SU-DHL-6 (cell line): ENCODE data around the gene SLC25A26.

Experiments used
- H2AFZ ChIP-seq: fragments of 200-600 bp; sonication (generic); 2 replicates; pipeline ENCODE4 v1.6.1; 2014; ENCODE audit warnings: low read depth, mild to moderate bottlenecking, moderate library complexity, mixed read lengths, antibody characterized with exemption, low read length; ENCODE audit not compliant: severe bottlenecking
- H3F3A ChIP-seq: fragments of 200-600 bp; shearing (Covaris generic); 2 replicates; pipeline ENCODE4 v1.6.0; 2016; ENCODE audit warnings: antibody characterized with exemption, mild to moderate bottlenecking; ENCODE audit not compliant: insufficient read depth
- H3K27ac ChIP-seq: fragments of 200-600 bp; sonication (generic); 2 replicates; pipeline ENCODE4 v1.5.1; 2016; ENCODE audit warnings: low read depth, mild to moderate bottlenecking, low read length, moderate library complexity, mixed read lengths
- H3K27me3 ChIP-seq: fragments of 200-600 bp; sonication (generic), shearing (Covaris generic); 2 replicates; pipeline ENCODE4 v1.6.0; 2014; ENCODE audit warnings: mild to moderate bottlenecking, low read length
- H3K36me3 ChIP-seq: fragments of 200-600 bp; sonication (generic); 2 replicates; pipeline ENCODE4 v1.6.1; 2014; ENCODE audit warnings: mild to moderate bottlenecking, low read length, mixed read lengths
- H3K4me2 ChIP-seq: fragments of 300-600, 200-600 bp; shearing (Covaris generic), sonication (generic); 2 replicates; pipeline ENCODE4 v1.6.0; 2014; ENCODE audit warnings: low read length, low read depth, mild to moderate bottlenecking; ENCODE audit not compliant: poor library complexity, severe bottlenecking
- H3K4me3 ChIP-seq: fragments of 200-600 bp; sonication (generic); 2 replicates; pipeline ENCODE4 v1.5.1; 2014; ENCODE audit warnings: antibody characterized with exemption, low read length, mild to moderate bottlenecking, mixed read lengths; ENCODE audit not compliant: insufficient read depth, poor library complexity, severe bottlenecking
- H3K79me2 ChIP-seq: fragments of 200-600 bp; sonication (generic); 2 replicates; pipeline ENCODE4 v1.6.1; 2014; ENCODE audit warnings: mild to moderate bottlenecking, low read length, moderate library complexity; ENCODE audit not compliant: insufficient read depth
- H3K9ac ChIP-seq: fragments of 200-600 bp; sonication (generic); 2 replicates; pipeline ENCODE4 v1.7.0; 2014; ENCODE audit warnings: mild to moderate bottlenecking, low read length
- H3K9me2 ChIP-seq: fragments of 200-600 bp; sonication (generic); replicated peaks from 2 replicates; pipeline ENCODE4 v1.6.1; 2014; ENCODE audit warnings: low read length; ENCODE audit not compliant: insufficient read depth
- H3K9me3 ChIP-seq: fragments of 200-600 bp; sonication (generic); 2 replicates; pipeline ENCODE4 v1.6.1; 2014; ENCODE audit warnings: low read length, mixed read lengths; ENCODE audit not compliant: insufficient read depth
- H4K20me1 ChIP-seq: fragments of 200-600 bp; sonication (generic); 2 replicates; pipeline ENCODE4 v1.6.1; 2014; ENCODE audit warnings: low read depth, mild to moderate bottlenecking, antibody characterized with exemption, low read length, moderate library complexity, mixed read lengths
- EZH2phosphoT487 ChIP-seq: fragments of 200-600 bp; sonication (generic), shearing (Covaris generic); conservative IDR thresholded peaks from 2 replicates; pipeline ENCODE4 v1.6.1; 2018; ENCODE audit warnings: mild to moderate bottlenecking, antibody characterized with exemption, low read length, moderate library complexity, mixed read lengths
- TF ChIP-seq, protein P1 (sequence below): fragments of 200-600 bp; sonication (generic); IDR thresholded peaks from one replicate; pipeline ENCODE4 v1.5.1; 2017; ENCODE audit warnings: antibody characterized with exemption, mild to moderate bottlenecking, low read length, moderate library complexity; ENCODE audit not compliant: insufficient read depth, poor library complexity, severe bottlenecking

The SLC25A26 gene

DNA sequence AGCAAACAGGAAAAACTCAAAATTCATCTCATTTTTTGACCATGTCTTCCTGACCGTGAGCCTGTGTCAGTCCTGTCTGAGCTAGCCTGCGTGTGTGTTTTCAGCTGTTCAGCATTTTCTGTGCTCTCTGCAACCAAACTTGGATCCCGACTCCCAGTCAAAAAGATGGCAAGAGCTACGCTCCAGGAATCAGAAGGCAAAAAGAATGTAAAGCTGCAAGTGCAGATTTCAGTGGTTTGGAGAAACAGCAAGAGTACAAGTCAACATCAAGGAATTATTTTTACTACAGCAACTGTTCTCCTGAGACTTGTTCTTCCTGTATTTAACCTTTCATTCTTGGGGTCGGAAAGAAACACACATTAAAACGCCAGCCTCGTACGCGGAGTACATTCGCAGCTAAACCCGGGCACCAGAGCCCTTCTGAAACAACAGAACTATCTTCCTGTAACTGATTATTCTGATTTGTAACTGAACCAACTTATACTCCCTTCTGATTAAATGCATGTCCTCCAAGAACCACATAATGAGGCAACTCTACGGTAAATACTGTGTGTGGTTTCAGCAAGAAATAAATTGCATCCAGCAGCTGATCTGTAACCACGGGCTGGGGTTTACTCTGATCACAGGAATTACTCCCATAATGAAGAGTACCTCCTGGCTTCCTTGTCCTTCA, 172.7 kb downstream of the SLC25A26 start:
- Histone ChIP-seq H3F3A (no peaks in the 10 kb centered on the region), H3K36me3 (no peaks in the 10 kb centered on the region), H3K79me2 (no peaks in the 10 kb centered on the region), H3K9ac (no peak overlapping the region), H3K27me3 (no peaks in the 10 kb centered on the region), H3K4me3 (no peak overlapping the region), H3K9me3 (no peaks in the 10 kb centered on the region), H3K9me2 (no peaks in the 10 kb centered on the region), H3K4me2 (no peak overlapping the region), H4K20me1 (no peaks in the 10 kb centered on the region), H2AFZ (no peak overlapping the region), H3K27ac (no peak overlapping the region)
- TF ChIP-seq, protein P1, sequence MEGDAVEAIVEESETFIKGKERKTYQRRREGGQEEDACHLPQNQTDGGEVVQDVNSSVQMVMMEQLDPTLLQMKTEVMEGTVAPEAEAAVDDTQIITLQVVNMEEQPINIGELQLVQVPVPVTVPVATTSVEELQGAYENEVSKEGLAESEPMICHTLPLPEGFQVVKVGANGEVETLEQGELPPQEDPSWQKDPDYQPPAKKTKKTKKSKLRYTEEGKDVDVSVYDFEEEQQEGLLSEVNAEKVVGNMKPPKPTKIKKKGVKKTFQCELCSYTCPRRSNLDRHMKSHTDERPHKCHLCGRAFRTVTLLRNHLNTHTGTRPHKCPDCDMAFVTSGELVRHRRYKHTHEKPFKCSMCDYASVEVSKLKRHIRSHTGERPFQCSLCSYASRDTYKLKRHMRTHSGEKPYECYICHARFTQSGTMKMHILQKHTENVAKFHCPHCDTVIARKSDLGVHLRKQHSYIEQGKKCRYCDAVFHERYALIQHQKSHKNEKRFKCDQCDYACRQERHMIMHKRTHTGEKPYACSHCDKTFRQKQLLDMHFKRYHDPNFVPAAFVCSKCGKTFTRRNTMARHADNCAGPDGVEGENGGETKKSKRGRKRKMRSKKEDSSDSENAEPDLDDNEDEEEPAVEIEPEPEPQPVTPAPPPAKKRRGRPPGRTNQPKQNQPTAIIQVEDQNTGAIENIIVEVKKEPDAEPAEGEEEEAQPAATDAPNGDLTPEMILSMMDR: no peak
- TF ChIP-seq EZH2phosphoT487: no peak

DNA sequence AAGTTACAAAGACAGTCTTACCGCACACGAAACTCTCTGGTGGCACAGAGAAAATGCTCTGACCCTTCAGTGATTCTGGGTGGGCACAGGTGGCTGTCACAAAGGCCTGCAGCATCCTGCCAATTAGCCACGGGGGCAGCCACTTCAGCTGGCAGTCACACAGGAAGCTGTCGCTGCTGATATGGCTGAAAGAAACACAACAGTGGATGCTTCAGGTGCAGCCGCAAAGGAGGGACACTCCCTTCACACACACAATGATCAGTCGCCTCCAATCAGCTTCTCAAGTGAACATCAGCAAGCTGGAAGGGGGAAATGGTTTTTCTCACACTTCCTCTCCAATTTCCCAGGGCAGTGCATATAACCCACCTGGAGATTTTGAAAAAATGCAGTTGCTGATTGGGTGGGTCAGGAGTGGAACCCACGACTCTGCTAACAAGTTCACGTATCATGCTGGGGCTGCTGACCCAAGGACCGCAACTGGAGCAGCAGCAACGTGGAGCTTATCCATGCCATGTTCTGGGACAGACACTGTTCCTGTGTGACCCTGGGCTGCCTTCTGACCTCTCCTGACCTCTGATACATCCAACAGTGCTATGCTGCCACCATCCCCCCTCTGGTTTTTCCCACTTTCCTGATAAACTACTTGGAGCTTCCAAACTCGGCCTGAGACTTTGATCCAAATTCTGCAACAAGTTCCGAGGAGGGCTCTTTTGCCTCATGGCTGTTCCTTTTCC, 173.4 kb downstream of the SLC25A26 start:
- Histone ChIP-seq H3K9me2 (no peaks in the 10 kb centered on the region), H3K36me3 (no peaks in the 10 kb centered on the region), H3F3A (no peaks in the 10 kb centered on the region), H3K9me3 (no peaks in the 10 kb centered on the region), H3K4me3 (no peak overlapping the region), H3K27ac (no peak overlapping the region), H3K79me2 (no peaks in the 10 kb centered on the region), H2AFZ (no peak overlapping the region), H3K4me2 (no peak overlapping the region), H3K9ac (no peak overlapping the region), H4K20me1 (no peaks in the 10 kb centered on the region), H3K27me3 (no peaks in the 10 kb centered on the region)
- TF ChIP-seq, protein P1: no peak
- TF ChIP-seq EZH2phosphoT487: no peak

DNA sequence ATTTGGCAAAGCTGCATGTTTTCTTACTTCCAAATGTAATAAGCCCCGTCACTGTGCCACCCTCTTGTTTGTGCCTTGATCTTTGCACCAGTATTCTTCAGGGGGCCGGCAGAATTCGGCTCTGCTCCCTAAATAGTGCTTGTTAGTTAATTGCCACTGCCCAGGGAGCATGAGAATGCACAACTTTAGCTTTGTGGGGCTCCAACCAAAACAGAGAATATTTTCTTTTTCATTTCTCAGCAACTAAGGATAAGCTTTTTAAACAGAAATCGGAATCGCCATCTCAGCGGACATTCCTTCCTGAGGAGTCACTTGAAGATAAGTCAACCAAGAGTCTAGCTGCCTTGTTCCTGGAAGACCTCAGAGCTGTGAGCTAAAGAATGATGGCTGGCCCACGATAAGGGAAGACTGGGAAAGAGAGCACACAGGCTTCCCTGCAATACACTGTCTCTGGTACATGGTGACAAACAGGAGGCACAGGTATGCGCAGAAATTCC, 174.0 kb downstream of the SLC25A26 start:
- Histone ChIP-seq H4K20me1 (no peaks in the 10 kb centered on the region), H3F3A (no peaks in the 10 kb centered on the region), H3K9me3 (no peaks in the 10 kb centered on the region), H3K9ac (no peak overlapping the region), H3K79me2 (no peaks in the 10 kb centered on the region), H3K4me3 (no peak overlapping the region), H3K36me3 (no peaks in the 10 kb centered on the region), H3K27me3 (no peaks in the 10 kb centered on the region), H3K27ac (no peak overlapping the region), H3K9me2 (no peaks in the 10 kb centered on the region), H2AFZ (no peak overlapping the region), H3K4me2 (no peak overlapping the region)
- TF ChIP-seq EZH2phosphoT487: no peak
- TF ChIP-seq, protein P1: no peak
